ENCODE results near the gene OR4D9.
A peak's percentile ranks its signal among the peaks of the same experiment; 100 is the strongest.
"Not testable (repeated sequence)": the region's sequence is repeated elsewhere in the genome, so short reads cannot be mapped to it uniquely, and the experiment has no call there.

OR4D9 gene

GRCh38 chr11:59542142-59542810, 30.9 kb downstream of the OR4D9 start:
- Mint-ChIP-seq H3K36me3 (ENCODE audit: low read depth) (no peaks in the 10 kb centered on the region), H3K9me3 (no peaks in the 10 kb centered on the region), H3K27me3 (no peaks in the 10 kb centered on the region), H3K27ac (no peak overlapping the region), H3K4me1 (ENCODE audit: low read depth) (peaks cover 8% of the 10 kb centered on the region), H3K4me3 (no peak overlapping the region)

- not testable (repeated sequence) for H3K36me3 Mint-ChIP-seq (ENCODE audit: low read depth); H3K27ac Mint-ChIP-seq; H3K27me3 Mint-ChIP-seq
These were observed 32.4 kb downstream of the OR4D9 start for GRCh38 chr11:59543713-59544112.

DNA sequence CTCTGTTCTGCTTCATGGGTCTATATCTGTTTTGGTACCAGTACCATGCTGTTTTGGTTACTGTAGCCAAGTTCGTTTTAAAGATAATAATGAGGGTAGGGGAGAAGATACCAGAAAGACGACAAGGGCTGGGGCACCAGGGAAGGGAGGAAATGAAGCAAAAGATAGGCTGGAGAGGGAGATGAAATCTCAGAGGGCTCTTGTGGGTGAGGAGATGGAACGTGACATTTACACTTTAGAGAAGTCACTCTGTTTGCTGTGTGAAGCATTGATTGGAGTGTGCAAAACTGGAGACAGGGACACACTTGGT, 33.5 kb downstream of the OR4D9 start:
- H3K27me3 Mint-ChIP-seq = no peaks in the 10 kb centered on the region
- H3K9me3 Mint-ChIP-seq = no peaks in the 10 kb centered on the region
- H3K4me3 Mint-ChIP-seq = no peak overlapping the region
- H3K27ac Mint-ChIP-seq = no peak overlapping the region
- H3K36me3 Mint-ChIP-seq (ENCODE audit: low read depth) = no peaks in the 10 kb centered on the region
- H3K4me1 Mint-ChIP-seq (ENCODE audit: low read depth) = peaks cover 9% of the 10 kb centered on the region

More at GRCh38 chr11:59543713-59544112, 32.4 kb downstream of the OR4D9 start:
- not testable (repeated sequence) for H3K4me1 Mint-ChIP-seq (ENCODE audit: low read depth); H3K9me3 Mint-ChIP-seq; H3K4me3 Mint-ChIP-seq

- peaks cover under 1% of the 10 kb centered on the region for H3K27me3 Mint-ChIP-seq
- H3K27ac Mint-ChIP-seq = no peak overlapping the region
- no peaks in the 10 kb centered on the region for H3K9me3 Mint-ChIP-seq
- peaks cover under 1% of the 10 kb centered on the region for H3K36me3 Mint-ChIP-seq (ENCODE audit: low read depth)
- no peak overlapping the region for H3K4me3 Mint-ChIP-seq
- H3K4me1 Mint-ChIP-seq (ENCODE audit: low read depth) = peaks cover 12% of the 10 kb centered on the region
These were observed 34.1 kb downstream of the OR4D9 start for GRCh38 chr11:59545179-59546020.

GRCh38 chr11:59547605-59548308, 36.4 kb downstream of the OR4D9 start:
- not testable (repeated sequence) for H3K27ac Mint-ChIP-seq, H3K9me3 Mint-ChIP-seq, H3K4me3 Mint-ChIP-seq
- Mint-ChIP-seq H3K4me1 (ENCODE audit: low read depth) (peaks cover 30% of the 10 kb centered on the region), H3K36me3 (ENCODE audit: low read depth) (peaks cover 12% of the 10 kb centered on the region), H3K27me3 (peaks cover 13% of the 10 kb centered on the region)

DNA sequence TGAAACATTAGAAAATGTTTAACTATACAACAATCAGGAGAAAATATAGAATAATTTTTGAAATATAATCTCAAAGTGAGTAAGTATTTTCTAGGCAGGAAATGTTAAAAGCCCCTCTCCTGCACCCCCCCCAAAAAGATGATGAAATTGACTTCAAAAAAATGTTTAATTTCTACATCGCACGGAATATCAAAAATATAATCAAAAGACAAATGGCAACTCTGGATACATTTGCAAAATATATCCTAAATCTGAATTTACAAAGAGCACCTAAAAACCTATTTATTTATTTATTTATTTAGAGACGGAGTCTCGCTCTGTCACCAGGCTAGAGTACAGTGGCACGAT, 36.9 kb downstream of the OR4D9 start:
- Mint-ChIP-seq H3K4me3 (no peak overlapping the region), H3K4me1 (ENCODE audit: low read depth) (peaks cover 32% of the 10 kb centered on the region), H3K27me3 (peaks cover 13% of the 10 kb centered on the region), H3K27ac (no peak overlapping the region), H3K9me3 (no peaks in the 10 kb centered on the region), H3K36me3 (ENCODE audit: low read depth) (peaks cover 12% of the 10 kb centered on the region)

- peaks cover 34% of the 10 kb centered on the region for H3K4me1 Mint-ChIP-seq (ENCODE audit: low read depth)
- H3K36me3 Mint-ChIP-seq (ENCODE audit: low read depth) = peaks cover 12% of the 10 kb centered on the region
- peaks cover 13% of the 10 kb centered on the region for H3K27me3 Mint-ChIP-seq
- H3K27ac Mint-ChIP-seq = peak overlapping the region; percentile 96
- peak overlapping the region; percentile 87 for H3K4me3 Mint-ChIP-seq
- H3K9me3 Mint-ChIP-seq = no peaks in the 10 kb centered on the region
These were observed 39.1 kb downstream of the OR4D9 start for GRCh38 chr11:59550368-59550841.

GRCh38 chr11:59550842-59551658, 39.7 kb downstream of the OR4D9 start:
- Mint-ChIP-seq H3K9me3 (no peaks in the 10 kb centered on the region), H3K4me3 (peak overlapping the region; percentile 87), H3K4me1 (ENCODE audit: low read depth) (peaks cover 40% of the 10 kb centered on the region), H3K36me3 (ENCODE audit: low read depth) (peaks cover 12% of the 10 kb centered on the region), H3K27me3 (peaks cover 13% of the 10 kb centered on the region), H3K27ac (peak overlapping the region; percentile 96)

DNA sequence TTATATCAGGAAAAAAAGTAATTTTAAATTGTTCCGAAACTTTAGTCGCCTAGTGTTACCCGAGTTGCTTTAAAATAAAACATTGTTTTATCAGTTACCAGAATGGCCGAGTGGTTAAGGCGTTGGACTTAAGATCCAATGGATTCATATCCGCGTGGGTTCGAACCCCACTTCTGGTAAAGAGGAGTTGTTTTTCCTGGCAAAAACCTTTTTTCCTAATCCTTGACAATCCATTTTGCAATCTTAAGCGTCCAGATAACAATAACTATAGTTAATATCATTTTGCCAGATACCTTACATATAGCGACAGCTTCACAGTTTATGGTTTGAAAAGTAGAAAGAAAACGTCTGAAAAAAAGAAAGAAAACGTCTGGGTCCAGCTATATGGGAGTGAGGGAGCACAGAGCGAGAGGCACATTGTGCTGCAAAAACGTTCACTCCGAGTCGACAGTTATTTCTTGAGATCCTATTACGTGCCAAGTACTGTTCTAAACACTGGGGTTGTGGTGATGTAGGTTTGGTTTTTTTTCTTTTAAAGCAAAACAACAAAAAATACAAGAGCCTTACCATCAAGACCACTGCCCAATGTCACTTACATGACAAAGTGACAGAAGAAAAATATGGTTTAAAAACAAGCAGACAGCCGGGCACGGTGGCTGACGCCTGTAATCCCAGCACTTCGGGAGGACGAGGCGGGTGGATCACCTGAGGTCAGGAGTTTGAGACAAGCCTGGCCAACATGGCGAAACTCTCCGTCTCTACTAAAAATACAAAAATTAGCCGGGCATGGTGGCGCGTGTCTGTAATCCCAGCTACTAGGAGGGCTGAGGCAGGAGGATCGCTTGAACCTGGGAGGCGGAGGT, 40.6 kb downstream of the OR4D9 start:
- Mint-ChIP-seq H3K4me1 (ENCODE audit: low read depth) (peaks cover 49% of the 10 kb centered on the region), H3K27me3 (peaks cover 13% of the 10 kb centered on the region), H3K9me3 (no peaks in the 10 kb centered on the region), H3K4me3 (peak overlapping the region; percentile 87), H3K27ac (peak overlapping the region; percentile 96), H3K36me3 (ENCODE audit: low read depth) (peaks cover 12% of the 10 kb centered on the region)

GRCh38 chr11:59552844-59553243, 41.5 kb downstream of the OR4D9 start:
- Mint-ChIP-seq H3K27ac (no peak overlapping the region), H3K4me3 (peak overlapping the region; percentile 28), H3K9me3 (no peaks in the 10 kb centered on the region), H3K4me1 (ENCODE audit: low read depth) (peaks cover 56% of the 10 kb centered on the region), H3K36me3 (ENCODE audit: low read depth) (peaks cover 12% of the 10 kb centered on the region), H3K27me3 (peaks cover 13% of the 10 kb centered on the region)

- H3K4me1 Mint-ChIP-seq (ENCODE audit: low read depth) = peaks cover 58% of the 10 kb centered on the region
These were observed 42.0 kb downstream of the OR4D9 start for GRCh38 chr11:59553323-59553722.

DNA sequence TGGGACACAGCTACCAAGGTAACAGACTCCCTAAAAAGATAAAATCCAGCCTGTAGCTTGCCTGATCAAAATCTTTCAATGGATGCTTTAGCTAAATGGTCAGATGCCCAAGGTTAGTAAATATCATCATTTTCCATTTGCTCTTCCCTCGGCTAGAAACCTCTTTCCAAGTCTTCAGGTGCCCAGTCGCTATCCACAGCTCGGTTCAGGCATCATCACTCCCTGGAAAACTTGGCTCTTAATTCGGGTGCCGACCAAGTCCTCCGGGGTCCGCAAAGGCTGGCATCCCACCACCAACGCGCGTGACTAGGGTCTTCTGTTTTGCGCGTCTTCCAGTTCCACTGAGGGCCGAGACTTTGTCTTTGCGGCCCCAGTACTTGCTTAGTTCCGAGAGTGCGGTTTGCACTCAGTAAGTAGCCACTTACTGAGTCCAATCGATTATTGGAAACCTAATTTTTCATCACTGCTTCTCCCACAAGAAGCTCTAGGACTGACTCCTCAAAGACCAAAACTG, 44.3 kb downstream of the OR4D9 start:
- no peaks in the 10 kb centered on the region for H3K9me3 Mint-ChIP-seq
- peak overlapping the region; percentile 88 for H3K27ac Mint-ChIP-seq
- peaks cover 57% of the 10 kb centered on the region for H3K4me1 Mint-ChIP-seq (ENCODE audit: low read depth)
- peaks cover 12% of the 10 kb centered on the region for H3K36me3 Mint-ChIP-seq (ENCODE audit: low read depth)
- peaks cover 13% of the 10 kb centered on the region for H3K27me3 Mint-ChIP-seq
- peak overlapping the region; percentile 84 for H3K4me3 Mint-ChIP-seq

More at GRCh38 chr11:59553323-59553722, 42.0 kb downstream of the OR4D9 start:
- no peak overlapping the region for H3K27ac Mint-ChIP-seq
- H3K4me3 Mint-ChIP-seq = no peak overlapping the region
- no peaks in the 10 kb centered on the region for H3K9me3 Mint-ChIP-seq
- peaks cover 12% of the 10 kb centered on the region for H3K36me3 Mint-ChIP-seq (ENCODE audit: low read depth)
- peaks cover 13% of the 10 kb centered on the region for H3K27me3 Mint-ChIP-seq

DNA sequence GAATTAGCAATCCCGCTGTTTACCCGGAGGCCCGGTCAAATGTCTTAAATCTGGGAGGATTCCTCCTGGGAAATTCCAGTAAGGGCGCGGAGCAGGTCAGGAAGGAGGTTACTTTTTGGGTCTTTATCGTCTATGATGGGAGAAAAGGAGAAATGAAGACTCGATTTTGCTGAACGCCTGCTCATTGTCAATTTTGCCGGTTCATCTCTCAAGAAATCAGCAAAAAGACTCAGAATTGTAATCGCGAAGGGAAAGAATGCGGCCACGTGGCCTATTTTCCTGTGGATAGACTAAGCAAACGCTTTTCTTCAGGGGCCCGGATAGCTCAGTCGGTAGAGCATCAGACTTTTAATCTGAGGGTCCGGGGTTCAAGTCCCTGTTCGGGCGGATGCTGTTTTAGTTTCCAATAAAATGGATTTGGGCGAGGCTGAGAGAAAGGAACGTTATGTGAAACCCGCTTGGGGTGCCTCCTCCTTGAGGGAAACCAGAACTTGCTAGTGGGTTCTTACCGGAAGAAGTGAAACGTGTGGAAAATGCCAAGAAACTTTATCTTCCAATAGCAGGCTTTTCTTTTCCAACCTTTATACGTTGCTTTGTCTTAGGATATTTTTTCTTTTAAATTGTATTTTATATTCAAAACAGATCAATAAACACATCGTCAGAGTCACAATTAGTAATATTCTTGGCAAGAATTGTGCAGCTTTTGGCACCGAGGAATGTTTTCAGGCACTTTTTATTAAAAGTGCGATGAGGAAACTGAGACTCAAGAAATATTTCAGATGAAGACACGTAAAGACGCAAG, 45.0 kb downstream of the OR4D9 start:
- H3K4me3 Mint-ChIP-seq = peak overlapping the region; percentile 84
- H3K36me3 Mint-ChIP-seq (ENCODE audit: low read depth) = peaks cover 6% of the 10 kb centered on the region
- H3K9me3 Mint-ChIP-seq = no peaks in the 10 kb centered on the region
- peaks cover 7% of the 10 kb centered on the region for H3K27me3 Mint-ChIP-seq
- peaks cover 56% of the 10 kb centered on the region for H3K4me1 Mint-ChIP-seq (ENCODE audit: low read depth)
- H3K27ac Mint-ChIP-seq = peak overlapping the region; percentile 88
